GM21367 (cell line): ENCODE data around the gene PIK3R6.
"Not testable (repeated sequence)": the region's sequence is repeated elsewhere in the genome, so short reads cannot be mapped to it uniquely, and the experiment has no call there.

Experiments used
- ATAC-seq: cut with Tn5 transposase; IDR thresholded peaks from one replicate; pipeline ENCODE4 v1.9.1; 2021; ENCODE audit not compliant: unreplicated experiment

Gene PIK3R6

DNA sequence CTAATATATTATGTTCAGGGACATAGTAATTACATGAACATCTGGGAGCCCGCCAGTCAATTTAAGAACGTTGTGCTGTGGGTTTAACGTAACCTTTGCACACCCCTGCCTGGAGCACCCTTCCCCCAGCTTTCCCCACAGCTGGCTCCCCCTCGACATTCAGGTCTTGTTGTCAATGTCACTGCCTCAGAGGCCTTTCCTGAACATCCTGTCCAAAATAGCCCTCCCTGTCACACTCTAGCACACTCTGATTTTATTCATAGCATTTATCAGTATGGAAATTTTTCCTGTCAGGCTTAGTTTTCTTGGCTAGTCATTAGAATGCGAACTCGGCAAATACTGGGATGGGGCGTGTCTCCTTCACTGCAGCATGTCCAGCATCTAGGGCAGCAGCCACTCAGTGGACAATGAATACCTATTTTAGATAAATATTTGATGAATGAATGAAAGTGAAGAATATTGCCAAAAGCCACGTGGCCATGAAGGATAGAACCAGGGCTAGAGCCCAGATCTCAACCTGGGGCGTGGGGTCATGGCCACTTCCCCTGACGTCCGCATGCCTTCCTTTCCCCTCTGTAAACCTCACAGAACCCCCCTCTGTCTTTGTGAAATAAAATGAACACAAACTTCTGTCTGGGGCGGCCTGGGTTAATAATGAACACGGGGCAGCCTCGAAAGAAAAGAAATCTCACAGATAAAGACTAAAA lies 10.5 kb downstream of the PIK3R6 start:
- ATAC-seq = no peak

DNA sequence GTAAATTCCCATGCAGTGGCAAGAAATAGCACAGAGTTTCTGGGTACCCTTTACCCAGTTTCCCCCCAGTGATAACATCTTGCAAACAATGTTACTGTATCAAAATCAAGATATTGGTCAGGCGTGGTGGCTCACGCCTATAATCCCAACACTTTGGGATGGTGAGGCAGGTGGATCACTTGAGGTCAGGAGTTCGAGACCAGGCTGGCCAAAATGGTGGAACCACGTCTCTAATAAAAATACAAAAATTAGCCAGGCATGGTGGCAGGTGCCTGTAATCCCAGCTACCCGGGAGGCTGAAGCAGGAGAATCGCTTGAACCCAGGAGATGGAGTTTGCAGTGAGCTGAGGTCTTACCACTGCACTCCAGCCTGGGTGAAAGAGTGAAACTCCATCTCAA lies 11.3 kb downstream of the PIK3R6 start:
- ATAC-seq = not testable (repeated sequence)

DNA sequence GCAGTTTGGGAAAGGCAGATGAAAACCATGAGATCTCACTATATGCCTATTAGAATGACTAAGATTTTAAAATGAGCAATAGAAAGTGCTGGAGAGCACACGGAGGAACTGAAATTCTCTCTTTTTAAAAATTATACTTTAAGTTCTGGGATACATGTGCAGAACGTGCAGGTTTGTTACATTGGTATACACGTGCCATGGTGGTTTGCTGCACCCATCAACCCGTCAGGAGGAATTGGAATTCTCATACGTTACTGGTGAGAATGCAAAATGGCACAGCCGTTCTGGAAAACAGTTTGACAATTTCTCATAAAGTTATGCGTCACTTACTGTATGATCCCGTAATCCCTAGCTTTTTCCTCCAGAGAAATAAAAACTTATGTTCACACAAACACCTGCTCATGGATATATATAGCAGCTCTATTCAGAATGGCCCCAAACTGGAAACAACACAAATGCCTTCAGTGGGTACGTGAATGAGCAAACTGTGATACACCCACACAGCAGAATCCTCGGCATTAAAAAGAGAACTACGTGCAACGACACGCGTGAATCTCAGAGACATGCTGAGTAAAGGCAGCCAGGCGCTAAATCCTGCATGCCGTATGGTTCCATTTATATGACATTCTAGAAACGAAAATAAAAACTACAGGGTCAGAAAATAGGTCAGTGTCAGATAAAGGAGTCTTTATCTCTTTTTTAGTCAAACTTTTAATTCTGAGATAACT lies 11.8 kb downstream of the PIK3R6 start:
- no peak for ATAC-seq

DNA sequence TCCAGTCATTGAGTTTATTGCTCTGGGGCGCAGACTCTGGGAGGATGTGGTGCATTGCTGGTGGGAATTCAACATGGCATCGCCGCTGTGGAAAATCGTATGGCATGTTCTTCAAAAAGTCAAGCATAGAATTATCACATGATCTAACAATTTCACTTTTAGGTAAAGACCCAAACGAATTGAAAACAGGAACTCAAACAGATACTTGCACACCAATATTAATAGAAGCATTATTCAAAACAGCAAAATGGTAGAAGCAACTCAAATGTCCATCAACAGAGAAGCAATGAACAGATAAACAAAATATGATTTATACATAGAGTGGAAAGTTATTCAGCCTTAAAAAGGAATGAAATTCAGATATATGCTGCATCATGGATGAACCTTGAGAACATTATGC lies 15.9 kb downstream of the PIK3R6 start:
- ATAC-seq = no peak

DNA sequence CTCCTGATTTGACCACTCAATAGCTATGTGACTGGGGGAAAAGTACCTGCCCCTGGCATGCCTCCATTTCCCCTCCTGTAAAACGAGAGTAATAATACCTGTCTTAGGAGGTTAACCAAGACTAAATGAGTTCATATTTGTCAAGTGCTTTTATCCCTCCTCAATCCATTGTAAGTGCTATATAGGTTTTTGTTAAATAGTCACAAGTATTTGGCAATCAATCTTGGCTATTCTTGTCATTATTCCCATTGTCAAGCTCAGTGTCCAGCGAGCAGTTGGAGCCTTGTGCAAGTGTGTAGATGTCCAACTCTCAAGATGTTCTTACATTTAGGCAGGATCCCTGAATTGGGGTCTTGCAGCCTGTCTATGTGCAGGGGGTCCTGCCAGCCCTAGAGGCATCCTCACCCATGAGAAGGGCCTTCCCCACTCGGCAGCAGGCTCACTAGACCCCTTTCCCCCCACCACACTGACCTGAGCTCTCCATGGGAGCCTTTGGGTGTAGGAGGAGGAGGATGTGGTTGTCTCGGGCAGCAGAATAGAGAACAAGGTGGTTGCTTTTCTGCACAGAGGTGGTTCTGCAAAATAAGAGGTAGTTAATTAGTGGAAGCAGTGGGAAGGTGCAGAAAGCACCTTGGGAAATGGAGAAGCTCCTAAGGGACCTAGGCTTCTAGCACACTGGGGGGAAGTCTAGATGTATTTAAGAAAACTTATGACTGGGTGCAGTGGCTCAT lies 18.0 kb downstream of the PIK3R6 start:
- ATAC-seq = no peak

DNA sequence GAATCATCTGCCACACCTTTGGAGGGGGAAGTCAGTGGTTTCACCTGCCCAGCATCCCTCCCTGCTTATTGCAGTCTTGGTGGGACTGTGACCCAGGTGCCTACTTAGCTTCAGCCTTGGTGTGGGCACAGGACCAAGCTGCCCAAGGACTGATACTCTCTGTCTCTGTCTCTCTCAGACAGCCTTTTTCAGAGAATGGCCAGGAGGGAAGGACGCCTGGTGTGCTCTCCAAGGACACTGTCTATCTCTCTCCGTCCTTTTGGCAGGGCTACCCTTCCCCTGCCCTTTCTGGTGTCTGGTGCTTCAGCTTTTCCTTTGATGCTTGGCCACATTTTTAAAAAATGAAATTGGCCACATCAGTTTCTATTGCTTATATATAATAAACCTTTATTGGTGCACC lies 19.6 kb downstream of the PIK3R6 start:
- ATAC-seq = no peak

DNA sequence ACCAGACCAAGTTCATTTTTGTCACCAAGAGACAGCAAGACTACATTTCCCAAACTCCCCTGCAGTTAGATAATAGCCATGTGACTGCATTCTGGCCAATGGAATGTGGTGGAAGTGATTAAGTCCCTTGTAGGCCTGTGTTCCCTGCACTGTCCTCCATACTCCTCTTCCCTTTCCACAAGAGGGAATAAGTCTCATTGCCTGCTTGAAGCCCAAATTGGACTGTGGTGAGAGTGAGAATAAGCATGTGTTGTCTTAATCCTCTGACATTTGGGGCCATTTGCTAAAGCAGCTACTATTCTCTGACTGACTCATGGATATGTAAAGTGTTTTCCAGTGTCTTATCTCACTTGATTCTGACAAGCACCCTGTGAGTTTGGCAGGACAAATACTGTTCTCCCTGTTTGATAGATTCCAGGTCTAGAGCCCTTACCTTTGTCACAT lies 20.7 kb downstream of the PIK3R6 start:
- ATAC-seq = no peak

DNA sequence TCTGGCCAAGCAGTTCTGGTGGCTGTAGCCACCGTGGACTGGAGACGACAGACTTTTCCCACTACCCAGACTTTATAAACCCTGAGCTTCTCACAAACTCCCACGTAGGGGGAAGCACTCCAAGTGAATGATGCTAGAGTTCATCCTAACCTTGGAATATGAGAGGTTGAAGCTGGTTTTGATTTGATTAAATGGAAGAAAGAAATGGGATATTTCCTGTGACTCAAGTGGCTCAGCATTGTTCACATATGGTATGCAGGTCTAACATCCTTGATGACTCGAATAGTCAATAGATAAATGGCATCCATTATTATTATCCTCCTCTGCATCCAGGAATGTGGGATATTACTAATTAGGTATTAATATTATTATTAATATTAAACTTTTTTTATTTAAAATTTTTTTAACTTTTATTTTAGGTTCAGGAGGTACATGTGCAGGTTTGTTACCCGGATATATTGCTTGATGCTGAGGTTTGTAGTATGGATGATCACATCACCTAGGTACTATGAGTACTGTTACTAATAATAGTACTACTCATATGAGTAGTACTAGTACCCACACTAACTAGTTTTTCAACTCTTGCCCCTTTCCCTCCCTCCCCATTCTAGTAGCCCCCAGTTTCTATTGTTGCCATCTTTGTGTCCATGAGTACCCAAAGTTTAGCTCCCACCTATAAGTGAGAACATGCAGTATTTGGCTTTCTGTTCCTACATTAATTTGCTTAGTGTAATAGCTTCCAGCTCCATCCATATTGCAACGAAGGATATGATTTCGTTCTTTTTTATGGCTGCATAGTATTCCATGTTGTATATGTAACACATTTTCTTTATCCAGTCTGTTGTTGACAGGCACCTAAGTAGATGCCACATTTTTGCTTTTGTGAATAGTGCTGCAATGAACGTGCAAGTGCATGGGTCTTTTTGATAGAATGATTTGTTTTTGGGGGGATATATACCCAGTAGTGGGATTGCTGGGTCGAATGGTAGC lies 22.9 kb downstream of the PIK3R6 start:
- ATAC-seq = no peak

DNA sequence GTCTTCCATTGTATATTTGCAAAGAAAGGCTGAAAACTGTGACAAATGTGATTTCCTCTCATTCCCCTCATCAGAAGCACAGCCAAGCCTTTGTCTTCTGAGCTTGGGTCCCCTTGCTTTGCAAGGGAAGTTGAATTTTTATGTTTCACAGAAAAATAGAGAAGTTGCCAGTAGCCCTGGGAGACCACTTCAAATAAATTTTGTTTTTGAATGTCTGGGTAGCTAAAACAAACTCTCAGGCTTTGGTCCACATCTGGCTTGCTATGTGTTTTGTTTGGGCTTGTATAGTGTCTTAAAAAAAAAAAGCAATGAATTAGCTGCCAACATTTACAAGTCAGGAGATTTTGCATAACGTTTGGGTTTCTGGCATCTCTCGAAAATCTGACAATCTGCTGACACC lies 24.1 kb downstream of the PIK3R6 start:
- no peak for ATAC-seq

DNA sequence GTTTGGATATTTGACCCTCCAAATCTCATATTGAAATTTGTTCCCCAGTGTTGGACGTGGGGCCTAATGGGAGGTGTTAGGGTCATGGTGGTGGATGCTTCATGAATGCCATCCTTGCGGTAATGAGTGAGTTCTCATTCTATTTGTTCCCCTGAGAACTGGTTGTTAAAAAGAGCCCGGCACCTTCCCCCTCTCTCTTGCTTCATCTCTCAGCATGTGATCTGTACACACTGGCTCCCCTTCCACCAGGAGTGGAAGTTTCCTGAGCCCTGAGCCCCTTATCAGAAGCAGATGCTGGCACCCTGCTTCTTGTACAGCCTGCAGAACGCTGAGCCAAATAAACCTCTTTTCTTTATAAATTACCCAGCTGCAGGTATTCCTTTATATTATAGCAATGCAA lies 25.6 kb downstream of the PIK3R6 start:
- ATAC-seq = no peak

DNA sequence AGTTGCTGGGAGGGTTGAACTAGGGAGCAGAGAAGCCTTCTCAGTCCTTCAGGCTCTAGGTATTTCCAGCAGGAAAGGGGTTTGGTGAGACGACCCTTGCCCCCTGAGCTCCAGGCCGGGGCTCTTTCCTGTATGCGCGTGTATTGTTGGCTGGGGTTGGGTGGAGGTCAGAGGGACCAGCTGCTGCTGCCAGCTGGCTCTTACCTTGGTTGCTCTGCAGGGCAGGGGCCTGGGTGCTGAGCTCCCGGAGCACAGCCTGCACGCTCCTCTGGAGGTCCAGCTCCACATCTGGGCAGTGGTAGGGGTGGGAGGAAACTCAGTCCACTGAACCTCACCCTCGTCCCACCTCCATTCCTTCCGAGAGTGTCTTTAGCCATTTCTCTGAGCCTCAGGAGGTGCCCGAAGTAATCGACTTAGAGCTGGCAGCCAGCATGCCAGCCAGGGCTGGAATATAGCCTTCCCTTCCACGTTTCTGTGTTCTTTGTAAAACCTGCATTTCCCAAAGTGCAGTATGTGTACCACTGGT lies 28.0 kb downstream of the PIK3R6 start:
- no peak for ATAC-seq

DNA sequence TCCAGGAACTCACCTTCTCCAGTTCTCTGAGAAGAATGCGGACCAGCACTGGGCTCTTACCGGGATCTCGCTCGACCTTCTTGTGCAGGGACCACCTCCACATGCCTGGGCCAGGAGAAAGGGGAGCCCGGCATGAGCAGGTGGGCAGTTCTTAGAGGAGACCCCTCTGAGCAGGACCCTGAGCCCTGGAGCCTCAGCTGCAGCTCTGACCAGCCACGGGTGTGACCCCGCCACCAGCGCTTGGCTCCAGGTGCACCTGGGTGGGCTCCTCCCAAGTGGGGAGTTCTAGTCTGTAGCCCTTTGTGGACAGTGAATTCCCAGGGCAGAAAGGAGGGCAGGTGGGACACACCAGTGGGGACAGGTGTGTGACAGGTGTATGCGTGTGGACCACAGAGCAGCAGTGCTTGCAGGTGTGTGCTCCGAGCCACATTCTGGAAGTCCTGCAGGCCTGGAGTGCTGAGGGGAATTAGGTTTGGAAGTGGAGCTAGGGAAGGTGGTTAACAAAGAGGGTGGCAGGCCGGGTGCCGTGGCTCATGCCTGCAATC lies 28.9 kb downstream of the PIK3R6 start:
- no peak for ATAC-seq

DNA sequence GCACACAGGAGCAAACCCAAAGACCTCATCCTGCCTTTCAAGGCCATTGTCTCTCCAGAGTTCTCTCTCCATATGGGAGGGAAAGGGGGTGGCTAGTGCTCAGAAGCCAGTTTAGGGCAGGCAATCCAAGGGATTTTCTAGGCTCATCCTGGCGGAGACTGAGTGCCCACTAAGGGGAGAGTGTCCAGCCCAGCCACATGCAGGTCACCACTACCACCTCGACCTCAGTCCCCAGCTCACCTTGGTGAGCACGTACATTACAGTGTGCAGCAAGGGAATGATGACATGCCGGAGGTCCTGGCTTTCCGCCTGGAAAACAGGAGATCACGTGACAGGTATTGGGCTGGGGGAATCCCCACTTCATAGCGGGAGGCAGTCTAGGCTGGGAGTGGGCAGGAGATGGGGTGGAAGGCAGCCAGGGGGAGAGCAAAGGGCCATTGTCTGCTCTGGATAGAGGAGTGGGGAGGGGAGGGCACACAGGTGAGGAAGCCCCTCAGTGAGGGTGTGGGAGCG lies 29.9 kb downstream of the PIK3R6 start:
- ATAC-seq = no peak

DNA sequence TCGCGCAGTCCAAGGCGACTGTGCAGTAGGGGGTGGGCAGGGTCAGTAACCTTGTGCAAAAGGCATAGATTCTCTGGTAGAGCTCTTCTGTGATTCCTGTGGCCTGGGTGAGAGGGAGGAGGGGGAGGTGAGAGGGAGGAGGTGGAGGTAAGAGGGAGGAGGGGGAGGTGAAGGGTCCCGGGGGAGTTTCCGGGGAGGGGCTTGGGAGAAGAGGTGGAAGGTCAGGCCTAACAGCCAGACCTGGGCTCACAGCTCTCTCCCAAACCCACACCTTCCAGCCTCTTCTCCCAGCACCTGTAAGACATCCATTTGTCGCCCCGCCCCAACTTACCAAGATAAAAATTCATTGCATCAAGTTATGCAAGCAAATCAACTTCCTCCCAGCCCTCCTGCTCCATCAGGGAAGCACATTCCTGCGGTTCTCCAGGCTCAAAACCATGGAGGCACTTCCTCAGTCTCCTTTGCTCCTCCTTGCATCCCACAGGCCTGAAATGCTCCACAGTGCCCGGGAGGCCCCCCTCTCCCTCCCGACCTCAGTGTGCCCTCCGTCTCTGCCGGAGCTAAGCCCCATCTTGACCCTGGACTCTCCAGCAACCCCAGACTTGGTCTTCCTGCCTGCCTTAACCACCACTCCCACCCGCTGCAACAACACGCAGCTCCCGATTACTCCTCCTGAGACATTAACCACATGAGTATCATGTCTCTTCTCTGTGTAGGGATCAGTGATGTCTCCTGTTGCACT lies 30.5 kb downstream of the PIK3R6 start:
- no peak for ATAC-seq

DNA sequence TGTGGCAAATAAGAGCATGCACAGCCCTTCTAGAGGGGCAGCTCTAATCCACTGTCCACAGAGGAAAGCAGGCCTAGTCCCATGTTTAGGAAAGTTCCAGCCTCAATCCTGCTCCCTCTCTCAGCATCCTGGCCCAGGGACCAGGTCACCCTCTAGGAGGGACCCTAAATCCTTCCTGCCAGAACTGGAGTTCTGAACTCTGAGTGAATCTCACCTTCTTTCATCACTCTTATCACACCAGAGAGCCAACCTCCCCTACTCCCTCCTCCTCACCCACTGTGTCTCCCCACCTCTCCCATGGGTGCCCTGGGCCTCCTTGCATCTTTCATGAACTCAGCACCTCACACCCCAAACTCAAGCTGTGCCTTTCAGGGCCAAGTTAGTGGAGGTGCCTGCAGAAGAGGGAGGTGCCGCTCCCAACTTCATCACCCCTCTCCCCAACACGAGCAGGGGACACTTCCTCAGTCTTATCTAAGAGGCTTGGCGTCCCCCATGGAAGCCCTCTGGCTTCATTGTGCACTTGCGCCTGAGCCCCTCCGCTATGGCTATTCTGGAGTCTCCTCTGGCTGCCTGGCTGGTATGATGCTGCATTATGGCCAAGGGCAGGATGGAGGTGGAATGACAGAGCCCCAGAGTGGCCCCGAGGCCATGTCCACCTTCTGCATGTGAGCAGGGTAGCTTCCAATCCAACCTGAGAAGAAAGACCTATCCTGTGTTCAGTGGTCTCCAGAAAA lies 31.7 kb downstream of the PIK3R6 start:
- no peak for ATAC-seq

DNA sequence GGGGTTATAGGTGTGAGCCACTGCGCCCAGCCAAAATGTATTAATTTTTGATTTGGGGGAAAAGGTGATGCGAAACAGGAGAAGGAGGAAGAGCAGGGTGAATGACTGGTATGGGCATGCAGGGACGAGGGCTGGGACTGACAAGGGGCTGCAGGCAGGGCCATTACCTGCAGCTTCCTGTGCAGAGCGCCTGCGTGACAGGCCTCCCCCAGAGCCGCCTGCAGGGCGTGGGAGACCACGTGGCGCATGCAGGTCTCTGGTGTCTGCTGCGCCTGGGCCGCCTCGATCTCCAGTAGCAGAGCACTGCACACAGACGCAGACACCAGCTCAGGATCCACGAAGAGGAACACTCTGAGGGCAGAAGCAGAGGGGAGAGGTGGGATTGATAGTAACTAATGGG lies 32.4 kb downstream of the PIK3R6 start:
- no peak for ATAC-seq

DNA sequence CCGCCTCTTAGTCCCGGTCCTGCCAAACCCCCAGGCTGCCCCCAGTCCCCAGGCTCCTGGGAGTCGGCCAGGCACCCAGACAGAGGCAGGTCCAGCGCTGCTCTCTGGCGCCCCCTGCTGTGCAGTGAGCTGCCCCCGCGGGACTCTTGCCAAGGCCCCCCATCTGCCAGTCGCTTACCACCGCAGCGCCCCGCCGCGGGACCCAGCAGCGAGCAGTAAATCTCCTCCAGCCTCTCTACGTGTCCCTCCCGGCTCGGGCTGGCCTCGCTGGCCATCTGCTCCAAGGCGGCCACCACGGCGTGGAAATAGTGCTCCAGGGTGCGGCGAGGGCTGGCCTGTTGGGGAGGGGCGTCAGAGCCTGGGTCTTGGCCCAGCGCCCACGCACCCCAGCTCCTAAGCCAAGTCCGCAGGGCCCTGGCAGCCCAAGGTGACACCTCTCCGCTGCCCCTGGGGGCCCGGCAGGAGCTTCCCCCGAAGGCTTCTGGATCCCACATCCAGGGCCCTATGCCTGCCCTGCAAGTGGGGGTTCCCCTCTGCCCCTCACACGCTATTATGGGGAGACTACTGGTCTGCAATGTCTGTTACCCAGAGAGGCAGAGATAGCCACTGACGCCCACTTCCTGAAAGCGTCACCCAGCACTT lies 34.6 kb downstream of the PIK3R6 start:
- no peak for ATAC-seq

DNA sequence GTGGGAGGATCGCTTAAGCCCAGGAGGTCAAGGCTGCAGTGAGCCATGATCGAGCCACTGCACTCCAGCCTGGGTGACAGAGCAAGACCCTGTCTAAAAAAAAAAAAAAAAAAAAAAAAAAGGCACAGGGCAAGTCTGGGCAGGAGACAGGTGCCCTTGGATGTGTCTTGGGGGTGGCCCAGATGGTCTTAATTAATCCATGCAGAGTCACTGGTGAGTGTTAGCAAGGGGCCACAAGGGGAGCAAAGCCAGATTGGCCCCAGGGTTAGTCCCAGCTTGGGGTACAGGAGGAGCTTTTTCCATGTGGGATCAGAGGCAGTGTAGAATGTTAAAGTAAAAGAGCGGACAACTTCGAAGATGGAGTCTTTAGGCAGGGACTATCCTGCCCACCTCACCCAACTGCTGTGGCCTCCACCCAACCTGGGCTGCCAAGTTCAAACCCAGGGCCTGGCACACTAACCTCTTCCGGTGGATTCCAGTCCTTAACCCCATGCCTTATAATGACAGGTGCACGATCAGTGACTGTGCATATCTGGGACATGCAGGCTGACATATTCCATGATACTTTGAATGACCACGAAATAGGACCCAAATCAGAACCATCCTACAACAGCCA lies 36.1 kb downstream of the PIK3R6 start:
- ATAC-seq = no peak
